Epidermal melanocyte (primary cell): ENCODE results near the gene ZBTB2.

Experiments used
- DNase-seq: peaks from one replicate; pipeline ENCODE4 v3.0.0; 2011; ENCODE audit warnings: low spot score; ENCODE audit not compliant: insufficient read length

Gene ZBTB2

GRCh38 chr6:151391471-151392413, at the start of gene ZBTB2:
ZBTB2 (minus strand) TSS chr6:151391559; CDS start chr6:151373637, 17,922 bp downstream.
- peak; percentile 66 for DNase-seq

- DNase-seq: no peak
Measured at GRCh38 chr6:151440930-151441329, 49.6 kb upstream of the ZBTB2 start.

GRCh38 chr6:151440498-151440897, 49.1 kb upstream of the ZBTB2 start:
- DNase-seq: no peak

GRCh38 chr6:151437401-151437800, 46.0 kb upstream of the ZBTB2 start:
- no peak for DNase-seq

GRCh38 chr6:151436802-151437201, 45.4 kb upstream of the ZBTB2 start:
- no peak for DNase-seq

- no peak for DNase-seq
Measured at GRCh38 chr6:151436300-151436699, 44.9 kb upstream of the ZBTB2 start.

GRCh38 chr6:151434369-151434768, 43.0 kb upstream of the ZBTB2 start:
- no peak for DNase-seq

GRCh38 chr6:151432651-151433050, 41.3 kb upstream of the ZBTB2 start:
- DNase-seq: no peak

GRCh38 chr6:151431337-151431736, 40.0 kb upstream of the ZBTB2 start:
- no peak for DNase-seq

GRCh38 chr6:151430886-151431285, 39.5 kb upstream of the ZBTB2 start:
- no peak for DNase-seq

- no peak for DNase-seq
Measured at GRCh38 chr6:151428093-151428735, 36.9 kb upstream of the ZBTB2 start.

- DNase-seq: no peak
Measured at GRCh38 chr6:151425561-151425960, 34.2 kb upstream of the ZBTB2 start.

- no peak for DNase-seq
Measured at GRCh38 chr6:151422981-151423380, 31.6 kb upstream of the ZBTB2 start.

- no peak for DNase-seq
Measured at GRCh38 chr6:151417477-151417876, 26.1 kb upstream of the ZBTB2 start.

- no peak for DNase-seq
Measured at GRCh38 chr6:151414641-151415260, 23.4 kb upstream of the ZBTB2 start.

- DNase-seq: no peak
Measured at GRCh38 chr6:151413372-151414145, 22.2 kb upstream of the ZBTB2 start.

- no peak for DNase-seq
Measured at GRCh38 chr6:151412909-151413308, 21.6 kb upstream of the ZBTB2 start.

- no peak for DNase-seq
Measured at GRCh38 chr6:151409679-151410078, 18.3 kb upstream of the ZBTB2 start.

- no peak for DNase-seq
Measured at GRCh38 chr6:151409260-151409659, 17.9 kb upstream of the ZBTB2 start.

- DNase-seq: no peak
Measured at GRCh38 chr6:151408858-151409257, 17.5 kb upstream of the ZBTB2 start.

GRCh38 chr6:151403919-151404308, 12.6 kb upstream of the ZBTB2 start:
- DNase-seq: no peak
